Neural crest cell (in vitro differentiated cells): ENCODE data around the gene KRT9. TPM values are rescaled to one million over a fixed set of nuclear protein-coding genes. Genes with fewer than 3 reads are reported as not detected.
"Not testable (repeated sequence)": the region's sequence is repeated elsewhere in the genome, so short reads cannot be mapped to it uniquely, and the experiment has no call there.

Experiments
- DNase-seq: peaks from one replicate; pipeline ENCODE4 v3.0.0; 2021; ENCODE audit warnings: low read depth, mixed read lengths, low spot score
- H3K27ac Mint-ChIP-seq: one replicate; pipeline ENCODE4 v1.8.0; 2021; ENCODE audit warnings: mild to moderate bottlenecking, mixed read lengths; ENCODE audit not compliant: unreplicated experiment
- H3K27me3 Mint-ChIP-seq: 2 replicates; pipeline ENCODE4 v1.8.0; 2021; ENCODE audit warnings: low read depth, mild to moderate bottlenecking, mixed read lengths
- H3K36me3 Mint-ChIP-seq: 2 replicates; pipeline ENCODE4 v1.8.0; 2021; ENCODE audit warnings: low read depth, mild to moderate bottlenecking, mixed read lengths
- H3K4me1 Mint-ChIP-seq: 2 replicates; pipeline ENCODE4 v1.8.0; 2021; ENCODE audit warnings: mixed read lengths
- H3K4me3 Mint-ChIP-seq: one replicate; pipeline ENCODE4 v1.8.0; 2021; ENCODE audit warnings: mild to moderate bottlenecking, mixed read lengths
- H3K9me3 Mint-ChIP-seq: 2 replicates; pipeline ENCODE4 v1.8.0; 2021; ENCODE audit warnings: mixed read lengths
- total RNA-seq: library from RNA; stranded (reverse); gene quantifications from 2 replicates; pipeline ENCODE4 v1.2.1, GENCODE V29; 2021
- TF ChIP-seq, protein P1 (sequence below): fragments of 200-600 bp; sonication (generic); conservative IDR thresholded peaks from 2 replicates; pipeline ENCODE4 v1.5.0; 2021; ENCODE audit warnings: antibody characterized with exemption, mild to moderate bottlenecking

The KRT9 gene
- total RNA-seq, 1 donor from 2014 or later, result not detected

DNA sequence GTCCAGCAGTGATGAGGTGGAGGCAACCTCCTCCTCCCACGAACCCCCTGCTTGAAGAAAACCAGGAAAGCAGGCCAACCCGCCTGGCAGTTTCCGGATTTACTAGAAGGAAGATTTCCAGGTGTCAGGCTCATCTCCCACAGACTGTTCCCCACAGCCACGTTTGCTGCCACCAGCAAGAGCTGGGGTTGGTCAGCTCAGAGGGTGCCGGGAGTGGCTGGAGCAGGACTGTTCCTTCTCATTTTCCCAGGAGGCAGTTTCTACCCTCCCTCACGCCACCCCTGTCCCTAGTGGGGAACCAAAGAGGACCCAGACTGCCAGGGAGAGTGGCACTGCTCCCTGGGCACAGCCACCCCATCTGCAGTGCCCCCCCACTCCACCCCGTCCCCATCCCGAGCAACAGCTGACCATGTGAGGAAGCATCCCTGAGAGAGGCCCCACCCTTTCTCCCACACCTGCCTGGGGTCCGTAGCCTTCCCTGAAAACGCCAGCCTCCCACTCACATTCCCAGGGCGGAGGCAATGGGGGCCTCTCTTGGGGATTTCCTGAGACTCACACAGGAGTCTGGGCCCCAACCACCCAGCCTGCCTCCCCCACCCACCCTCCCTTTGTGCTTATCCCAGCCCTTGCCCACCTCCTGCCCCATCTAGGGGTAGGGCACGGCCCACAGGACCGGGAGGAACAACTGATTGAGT, 46.6 kb upstream of the KRT9 start:
- H3K4me3 Mint-ChIP-seq, result no peak overlapping the region
- H3K27ac Mint-ChIP-seq, result no peak overlapping the region

DNA sequence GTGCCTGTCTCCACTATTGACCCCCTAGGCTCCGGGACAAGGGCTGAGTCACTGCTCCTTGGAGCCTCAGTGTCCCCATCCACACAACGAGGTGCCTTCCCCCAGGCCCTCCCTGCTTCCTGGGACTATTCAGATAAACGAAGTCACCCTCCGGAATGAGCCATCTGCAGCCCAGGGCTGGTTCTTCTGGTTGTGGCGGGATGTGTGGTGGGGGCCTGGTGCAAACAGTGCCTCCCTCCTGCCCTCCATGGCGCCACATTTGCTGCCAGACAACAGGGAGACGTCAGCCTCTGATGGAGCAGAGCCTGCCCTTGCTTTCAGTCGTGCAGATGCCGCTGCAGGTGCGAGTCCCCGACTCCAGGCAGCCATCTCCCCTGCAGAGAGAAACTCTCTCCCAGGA, 45.8 kb upstream of the KRT9 start:
- TF ChIP-seq, protein P1, sequence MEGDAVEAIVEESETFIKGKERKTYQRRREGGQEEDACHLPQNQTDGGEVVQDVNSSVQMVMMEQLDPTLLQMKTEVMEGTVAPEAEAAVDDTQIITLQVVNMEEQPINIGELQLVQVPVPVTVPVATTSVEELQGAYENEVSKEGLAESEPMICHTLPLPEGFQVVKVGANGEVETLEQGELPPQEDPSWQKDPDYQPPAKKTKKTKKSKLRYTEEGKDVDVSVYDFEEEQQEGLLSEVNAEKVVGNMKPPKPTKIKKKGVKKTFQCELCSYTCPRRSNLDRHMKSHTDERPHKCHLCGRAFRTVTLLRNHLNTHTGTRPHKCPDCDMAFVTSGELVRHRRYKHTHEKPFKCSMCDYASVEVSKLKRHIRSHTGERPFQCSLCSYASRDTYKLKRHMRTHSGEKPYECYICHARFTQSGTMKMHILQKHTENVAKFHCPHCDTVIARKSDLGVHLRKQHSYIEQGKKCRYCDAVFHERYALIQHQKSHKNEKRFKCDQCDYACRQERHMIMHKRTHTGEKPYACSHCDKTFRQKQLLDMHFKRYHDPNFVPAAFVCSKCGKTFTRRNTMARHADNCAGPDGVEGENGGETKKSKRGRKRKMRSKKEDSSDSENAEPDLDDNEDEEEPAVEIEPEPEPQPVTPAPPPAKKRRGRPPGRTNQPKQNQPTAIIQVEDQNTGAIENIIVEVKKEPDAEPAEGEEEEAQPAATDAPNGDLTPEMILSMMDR, result no peak
- no peak overlapping the region for H3K27ac Mint-ChIP-seq
- H3K4me1 Mint-ChIP-seq, result no peaks in the 10 kb centered on the region
- no peak overlapping the region for H3K4me3 Mint-ChIP-seq
- H3K9me3 Mint-ChIP-seq, result no peaks in the 10 kb centered on the region
- no peak for DNase-seq
- H3K27me3 Mint-ChIP-seq, result no peaks in the 10 kb centered on the region
- H3K36me3 Mint-ChIP-seq, result no peaks in the 10 kb centered on the region

More for the DNA sequence above, 46.6 kb upstream of the KRT9 start:
- TF ChIP-seq, protein P1, result no peak
- no peaks in the 10 kb centered on the region for H3K9me3 Mint-ChIP-seq
- H3K27me3 Mint-ChIP-seq, result no peaks in the 10 kb centered on the region
- H3K36me3 Mint-ChIP-seq, result no peaks in the 10 kb centered on the region
- no peak for DNase-seq
- no peaks in the 10 kb centered on the region for H3K4me1 Mint-ChIP-seq

DNA sequence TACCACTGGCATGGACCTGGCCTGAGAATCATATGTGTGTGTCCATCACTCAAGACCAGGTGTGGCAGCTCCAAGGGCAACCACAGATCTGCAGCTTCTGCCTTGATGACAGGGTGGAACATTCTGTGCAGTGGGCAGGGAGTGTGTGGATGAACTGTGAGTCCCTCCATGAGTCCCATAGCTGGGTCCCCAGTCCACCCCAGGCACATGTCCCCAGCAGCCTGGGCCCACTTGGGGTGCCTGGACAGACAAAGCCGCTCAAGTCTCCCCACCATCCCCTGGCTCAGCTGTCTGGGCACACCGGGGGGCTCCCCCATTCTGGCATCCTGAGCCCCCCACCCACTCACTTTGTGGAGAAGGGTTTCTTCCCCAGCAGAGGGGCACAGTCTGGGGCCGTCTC, 45.3 kb upstream of the KRT9 start:
- H3K36me3 Mint-ChIP-seq, result no peaks in the 10 kb centered on the region
- H3K27me3 Mint-ChIP-seq, result no peaks in the 10 kb centered on the region

DNA sequence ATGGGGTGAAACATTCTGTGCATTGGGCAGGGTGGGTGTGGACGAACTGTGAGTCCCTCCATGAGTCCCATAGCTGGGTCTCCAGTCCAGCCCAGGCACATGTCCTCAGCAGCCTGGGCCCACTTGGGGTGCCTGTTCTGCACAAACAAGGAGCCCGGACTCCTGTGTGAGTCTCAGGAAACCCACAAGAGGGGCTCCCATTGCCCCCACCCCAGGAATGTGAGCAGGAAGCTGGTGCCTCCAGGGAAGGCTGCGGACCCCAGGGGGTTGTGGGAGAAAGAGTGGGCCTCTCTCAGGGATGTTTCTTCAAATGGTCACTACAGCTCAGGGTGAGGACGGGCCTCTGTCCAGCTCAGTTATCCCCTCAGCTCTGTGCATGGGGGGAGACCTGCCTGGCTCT, 44.6 kb upstream of the KRT9 start:
- not testable (repeated sequence) for H3K27ac Mint-ChIP-seq, H3K27me3 Mint-ChIP-seq, H3K36me3 Mint-ChIP-seq, H3K4me1 Mint-ChIP-seq, H3K4me3 Mint-ChIP-seq, DNase-seq, H3K9me3 Mint-ChIP-seq

More for the DNA sequence above, 45.3 kb upstream of the KRT9 start:
- Mint-ChIP-seq H3K27ac (no peak overlapping the region), H3K9me3 (no peaks in the 10 kb centered on the region), H3K4me3 (no peak overlapping the region), H3K4me1 (no peaks in the 10 kb centered on the region)
- DNase-seq, result no peak
- TF ChIP-seq, protein P1, result no peak

DNA sequence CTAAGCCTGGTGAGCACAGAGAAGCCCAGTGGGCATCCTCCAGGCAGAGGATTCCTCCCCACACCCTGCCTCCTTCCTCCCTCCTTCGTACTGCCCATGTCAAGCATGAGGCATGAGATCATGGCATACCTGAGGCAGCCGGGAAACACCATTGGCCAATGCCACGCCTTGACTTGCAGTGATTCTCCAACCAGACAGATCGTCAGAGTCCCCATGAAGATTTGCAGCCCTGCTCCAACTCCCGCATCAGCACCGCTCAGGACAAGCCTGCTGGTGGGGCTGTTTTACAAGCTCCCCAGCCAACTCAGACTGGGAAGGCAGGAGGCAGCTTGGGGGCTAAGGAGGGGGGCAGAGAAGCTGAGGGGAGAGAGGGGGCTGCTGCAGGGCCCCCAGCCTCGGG, 43.6 kb upstream of the KRT9 start:
- TF ChIP-seq, protein P1, result no peak
- H3K27ac Mint-ChIP-seq, result no peak overlapping the region
- no peaks in the 10 kb centered on the region for H3K27me3 Mint-ChIP-seq
- no peaks in the 10 kb centered on the region for H3K9me3 Mint-ChIP-seq
- H3K36me3 Mint-ChIP-seq, result no peaks in the 10 kb centered on the region
- DNase-seq, result no peak
- no peaks in the 10 kb centered on the region for H3K4me1 Mint-ChIP-seq
- no peak overlapping the region for H3K4me3 Mint-ChIP-seq

DNA sequence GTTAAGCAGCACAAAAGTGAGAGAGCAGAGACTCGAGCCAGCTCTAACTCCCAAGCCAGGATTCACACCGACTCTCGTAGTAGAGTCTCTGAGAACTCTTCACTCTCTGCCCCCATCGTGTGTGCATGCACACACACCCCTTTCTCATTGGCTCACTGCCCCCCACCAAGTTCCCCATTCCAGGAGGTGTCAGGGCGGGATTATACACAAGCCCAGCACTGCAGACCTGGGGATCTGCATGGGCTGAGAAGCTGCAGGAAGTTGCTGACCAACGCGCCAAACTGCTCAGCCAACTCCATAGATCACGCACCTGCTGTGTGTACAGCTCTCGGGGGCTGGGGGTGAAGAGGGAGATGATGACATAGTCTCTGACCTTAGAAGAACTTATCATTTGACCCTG, 42.9 kb upstream of the KRT9 start:
- H3K4me3 Mint-ChIP-seq, H3K36me3 Mint-ChIP-seq, H3K27me3 Mint-ChIP-seq, H3K4me1 Mint-ChIP-seq, H3K9me3 Mint-ChIP-seq, H3K27ac Mint-ChIP-seq, DNase-seq: not testable (repeated sequence)
